Trophoblast cell (in vitro differentiated cells and primary cell): ENCODE data around the gene C1orf159.

ENCODE experiments used
- DNase-seq, 2 donors: peaks; one replicate each; pipeline ENCODE4 v3.0.0-alpha.2; 2016
- H2AFZ ChIP-seq: 2 replicates; pipeline ENCODE4 v1.6.1; 2013; ENCODE audit warnings: low read length, moderate library complexity, mild to moderate bottlenecking; ENCODE audit not compliant: insufficient read depth, poor library complexity
- H2AK5ac ChIP-seq: 2 replicates; pipeline ENCODE4 v1.6.1; 2013; ENCODE audit warnings: mild to moderate bottlenecking, low read length
- H2BK120ac ChIP-seq: 2 replicates; pipeline ENCODE4 v1.6.1; 2013; ENCODE audit warnings: low read length, mild to moderate bottlenecking, moderate library complexity; ENCODE audit not compliant: insufficient read depth, poor library complexity
- H2BK12ac ChIP-seq: 2 replicates; pipeline ENCODE4 v1.6.1; 2013; ENCODE audit warnings: mild to moderate bottlenecking, low read length, moderate library complexity
- H2BK5ac ChIP-seq: 2 replicates; pipeline ENCODE4 v1.6.1; 2013; ENCODE audit warnings: low read length, low read depth, moderate library complexity, mild to moderate bottlenecking; ENCODE audit not compliant: poor library complexity
- H3K14ac ChIP-seq: 2 replicates; pipeline ENCODE4 v1.6.1; 2013; ENCODE audit warnings: mild to moderate bottlenecking, low read length
- H3K18ac ChIP-seq: 2 replicates; pipeline ENCODE4 v1.6.1; 2013; ENCODE audit warnings: mild to moderate bottlenecking, low read length
- H3K23ac ChIP-seq: 2 replicates; pipeline ENCODE4 v1.6.1; 2013; ENCODE audit warnings: low read length
- H3K27ac ChIP-seq: 2 replicates; pipeline ENCODE4 v1.5.1; 2013; ENCODE audit warnings: low read depth, mild to moderate bottlenecking, inconsistent platforms, low read length, moderate library complexity
- H3K27me3 ChIP-seq: 2 replicates; pipeline ENCODE4 v1.6.1; 2013; ENCODE audit warnings: inconsistent platforms, mild to moderate bottlenecking, low read length, moderate library complexity; ENCODE audit not compliant: insufficient read depth
- H3K36me3 ChIP-seq, 2 experiments: 1 replicate in 1 of 2; 2 replicates in 1 of 2; pipeline ENCODE4 v1.6.1; 2013; ENCODE audit warnings: low read length in 2 of 2, mild to moderate bottlenecking in 2 of 2, moderate library complexity in 1 of 2; ENCODE audit not compliant: insufficient read depth in 2 of 2, control insufficient read depth in 1 of 2
- H3K4ac ChIP-seq: 2 replicates; pipeline ENCODE4 v1.6.1; 2013; ENCODE audit warnings: low read depth, mild to moderate bottlenecking, low read length, moderate library complexity
- H3K4me1 ChIP-seq, 2 experiments: 1 replicate in 1 of 2; 2 replicates in 1 of 2; pipeline ENCODE4 v1.6.1; 2013; ENCODE audit warnings: low read length in 2 of 2, mild to moderate bottlenecking in 2 of 2, moderate library complexity in 1 of 2; ENCODE audit not compliant: insufficient read depth in 2 of 2, control insufficient read depth in 1 of 2
- H3K4me2 ChIP-seq: 2 replicates; pipeline ENCODE4 v1.6.1; 2013; ENCODE audit warnings: inconsistent platforms, mild to moderate bottlenecking, low read length, moderate library complexity
- H3K4me3 ChIP-seq: 2 replicates; pipeline ENCODE4 v1.5.1; 2013; ENCODE audit warnings: mild to moderate bottlenecking, low read depth, low read length, inconsistent platforms
- H3K79me1 ChIP-seq: one replicate; pipeline ENCODE4 v1.6.1; 2013; ENCODE audit warnings: low read length
- H3K79me2 ChIP-seq: 2 replicates; pipeline ENCODE4 v1.6.1; 2013; ENCODE audit warnings: low read length, mild to moderate bottlenecking; ENCODE audit not compliant: control insufficient read depth, insufficient read depth, poor library complexity
- H3K9ac ChIP-seq: 2 replicates; pipeline ENCODE4 v1.6.1; 2013; ENCODE audit warnings: mild to moderate bottlenecking, low read length
- H3K9me3 ChIP-seq: 2 replicates; pipeline ENCODE4 v1.6.1; 2013; ENCODE audit warnings: low read depth, mild to moderate bottlenecking, control low read depth, inconsistent platforms, low read length; ENCODE audit not compliant: insufficient read depth
- H4K12ac ChIP-seq: 2 replicates; pipeline ENCODE4 v1.6.1; 2013; ENCODE audit warnings: low read depth, mild to moderate bottlenecking, low read length, moderate library complexity
- H4K8ac ChIP-seq: 2 replicates; pipeline ENCODE4 v1.6.1; 2013; ENCODE audit warnings: low read depth, mild to moderate bottlenecking, low read length, moderate library complexity
- H4K91ac ChIP-seq: one replicate; pipeline ENCODE4 v1.6.1; 2013; ENCODE audit warnings: low read depth, mild to moderate bottlenecking, low read length, moderate library complexity
- WGBS: extraction: QIAGEN DNeasy Blood & Tissue Kit; methylation state at CpG from one replicate; pipeline ENCODE4 v1.1.7; 2013; ENCODE audit warnings: missing lambda C conversion rate; ENCODE audit not compliant: insufficient read length, insufficient coverage; ENCODE audit errors: extremely low coverage; 5-methylcytosine and 5-hydroxymethylcytosine counted together

C1orf159 gene

GRCh38 chr1:1051127-1051810 lies 64.6 kb downstream of the C1orf159 start:
- H3K14ac ChIP-seq: no peak overlapping the region
- peaks cover 15% of the 10 kb centered on the region for H3K9me3 ChIP-seq
- no peak overlapping the region for H3K18ac ChIP-seq
- no peak overlapping the region for H3K23ac ChIP-seq
- no peak overlapping the region for H2BK12ac ChIP-seq
- no peak overlapping the region for H2AFZ ChIP-seq
- no peak overlapping the region for H2AK5ac ChIP-seq
- H3K9ac ChIP-seq: no peak overlapping the region
- no peaks in the 10 kb centered on the region for H3K79me2 ChIP-seq
- no peak overlapping the region for H2BK5ac ChIP-seq
- peaks cover 80 to 83% of the 10 kb centered on the region in 2 experiments for H3K36me3 ChIP-seq
- no peak overlapping the region for H3K4me2 ChIP-seq
- no peak overlapping the region for H3K27ac ChIP-seq
- no peak overlapping the region for H3K4me3 ChIP-seq
- H2BK120ac ChIP-seq: no peak overlapping the region
- H3K27me3 ChIP-seq: no peaks in the 10 kb centered on the region
- no peak overlapping the region for H4K8ac ChIP-seq
- WGBS: no CpG with 5 or more reads among the region's 46 CpGs
- no peaks in the 10 kb centered on the region for H3K79me1 ChIP-seq
- no peak overlapping the region for H4K91ac ChIP-seq
- no peak for DNase-seq
- H3K4me1 ChIP-seq: no peaks in the 10 kb centered on the region
- H3K4ac ChIP-seq: no peak overlapping the region
- H4K12ac ChIP-seq: no peak overlapping the region

- Histone ChIP-seq H3K79me1 (no peaks in the 10 kb centered on the region), H3K79me2 (no peaks in the 10 kb centered on the region), H2BK12ac (no peak overlapping the region), H3K27me3 (no peaks in the 10 kb centered on the region), H3K14ac (no peak overlapping the region), H3K23ac (no peak overlapping the region), H3K4me1 (no peaks in the 10 kb centered on the region), H4K12ac (no peak overlapping the region), H3K4me2 (no peak overlapping the region), H3K36me3 (peaks cover 87 to 88% of the 10 kb centered on the region in 2 experiments), H3K18ac (no peak overlapping the region), H4K91ac (no peak overlapping the region), H2AK5ac (no peak overlapping the region), H3K9me3 (peaks cover 13% of the 10 kb centered on the region), H3K9ac (no peak overlapping the region), H2BK5ac (no peak overlapping the region), H3K27ac (no peak overlapping the region), H2AFZ (no peak overlapping the region), H3K4ac (no peak overlapping the region), H4K8ac (no peak overlapping the region), H2BK120ac (no peak overlapping the region), H3K4me3 (no peak overlapping the region)
- no CpG with 5 or more reads among the region's 32 CpGs for WGBS
- no peak for DNase-seq
Measured at GRCh38 chr1:1050577-1051052, 65.3 kb downstream of the C1orf159 start.

GRCh38 chr1:1049318-1050165 lies 66.3 kb downstream of the C1orf159 start:
- H3K4me1 ChIP-seq: no peaks in the 10 kb centered on the region
- no peak overlapping the region for H3K14ac ChIP-seq
- H3K4me2 ChIP-seq: no peak overlapping the region
- no peak overlapping the region for H2BK120ac ChIP-seq
- no peaks in the 10 kb centered on the region for H3K79me1 ChIP-seq
- peaks cover 13% of the 10 kb centered on the region for H3K9me3 ChIP-seq
- H3K9ac ChIP-seq: no peak overlapping the region
- no peaks in the 10 kb centered on the region for H3K27me3 ChIP-seq
- H4K91ac ChIP-seq: no peak overlapping the region
- H3K27ac ChIP-seq: no peak overlapping the region
- no peak overlapping the region for H2BK5ac ChIP-seq
- H3K4ac ChIP-seq: no peak overlapping the region
- H3K36me3 ChIP-seq: peaks cover 88% of the 10 kb centered on the region in 2 experiments
- no peak overlapping the region for H2AFZ ChIP-seq
- H3K18ac ChIP-seq: no peak overlapping the region
- no peak overlapping the region for H4K8ac ChIP-seq
- no peak overlapping the region for H2BK12ac ChIP-seq
- no peak overlapping the region for H2AK5ac ChIP-seq
- no peak overlapping the region for H3K23ac ChIP-seq
- H4K12ac ChIP-seq: no peak overlapping the region
- no peaks in the 10 kb centered on the region for H3K79me2 ChIP-seq
- DNase-seq: no peak
- no CpG with 5 or more reads among the region's 57 CpGs for WGBS
- no peak overlapping the region for H3K4me3 ChIP-seq

GRCh38 chr1:1048765-1049164 lies 67.1 kb downstream of the C1orf159 start:
- no peak overlapping the region for H3K14ac ChIP-seq
- no peak overlapping the region for H4K8ac ChIP-seq
- peaks cover 88% of the 10 kb centered on the region in 2 experiments for H3K36me3 ChIP-seq
- no peak overlapping the region for H2AK5ac ChIP-seq
- no peak overlapping the region for H2BK12ac ChIP-seq
- H3K4me1 ChIP-seq: no peaks in the 10 kb centered on the region
- H3K27ac ChIP-seq: no peak overlapping the region
- WGBS: no CpG with 5 or more reads among the region's 28 CpGs
- H2AFZ ChIP-seq: no peak overlapping the region
- H3K27me3 ChIP-seq: no peaks in the 10 kb centered on the region
- no peaks in the 10 kb centered on the region for H3K79me2 ChIP-seq
- H3K9ac ChIP-seq: no peak overlapping the region
- no peak overlapping the region for H2BK5ac ChIP-seq
- DNase-seq: no peak
- H3K4ac ChIP-seq: no peak overlapping the region
- H2BK120ac ChIP-seq: no peak overlapping the region
- no peak overlapping the region for H3K4me3 ChIP-seq
- H4K12ac ChIP-seq: no peak overlapping the region
- no peak overlapping the region for H3K4me2 ChIP-seq
- peaks cover 13% of the 10 kb centered on the region for H3K9me3 ChIP-seq
- H3K23ac ChIP-seq: no peak overlapping the region
- H4K91ac ChIP-seq: no peak overlapping the region
- H3K18ac ChIP-seq: no peak overlapping the region
- no peaks in the 10 kb centered on the region for H3K79me1 ChIP-seq
